Thoracic aorta (tissue), 2 donors: ENCODE results near the gene MTOR. TPM values are rescaled to one million over a fixed set of nuclear protein-coding genes. Genes with fewer than 3 reads are reported as not detected.
A peak's percentile ranks its signal among the peaks of the same experiment; 100 is the strongest.

Experiments
- ATAC-seq: fragments of 150-250 bp; one replicate; pipeline ENCODE4 v1.8.0; 2017; ENCODE audit warnings: low read depth; ENCODE audit not compliant: insufficient number of reproducible peaks, low FRiP score
- DNase-seq: peaks from one replicate; pipeline ENCODE4 v3.0.0-alpha.2; 2020; ENCODE audit warnings: low spot score
- H3K27ac ChIP-seq, 2 donors: fragments of 200-600 bp; sonication (generic); 1 replicate in 1 of 2; 2 replicates in 1 of 2; pipeline ENCODE4 v1.5.1; 2016; ENCODE audit warnings: mild to moderate bottlenecking in 2 of 2, moderate library complexity in 2 of 2
- H3K27me3 ChIP-seq: fragments of 200-600 bp; sonication (generic); replicated peaks from 2 replicates; pipeline ENCODE4 v1.6.0; 2016; ENCODE audit warnings: mild to moderate bottlenecking; ENCODE audit not compliant: insufficient read depth
- H3K36me3 ChIP-seq: fragments of 200-600 bp; sonication (generic); one replicate; pipeline ENCODE4 v1.5.1; 2016
- H3K4me1 ChIP-seq, 2 donors: fragments of 200-600 bp; sonication (generic); 1 replicate in 1 of 2; 2 replicates in 1 of 2; pipeline versions ENCODE4 v1.5.1 to v1.6.0; 2016; ENCODE audit warnings: low read depth in 2 of 2, mild to moderate bottlenecking in 1 of 2; ENCODE audit not compliant: control insufficient read depth in 1 of 2
- H3K4me3 ChIP-seq: fragments of 200-600 bp; sonication (generic); 2 replicates; pipeline ENCODE4 v1.5.1; 2016; ENCODE audit warnings: mild to moderate bottlenecking
- H3K9me3 ChIP-seq: fragments of 200-600 bp; sonication (generic); 2 replicates; pipeline ENCODE4 v1.5.1; 2016
- total RNA-seq, 2 donors: library from RNA; depleted of rRNA; stranded (reverse); fragments of >200 nt; gene quantifications; one replicate each; pipeline versions ENCODE4 v1.1.0 to v1.2.3, GENCODE V29; 2016
- TF ChIP-seq, protein P1 (sequence below): fragments of 200-600 bp; sonication (generic); IDR thresholded peaks from one replicate; pipeline ENCODE4 v1.5.1; 2019; ENCODE audit warnings: antibody characterized with exemption

The MTOR gene
- total RNA-seq, 2 donors from 2014 or later: 37.5 to 48.7 TPM

DNA sequence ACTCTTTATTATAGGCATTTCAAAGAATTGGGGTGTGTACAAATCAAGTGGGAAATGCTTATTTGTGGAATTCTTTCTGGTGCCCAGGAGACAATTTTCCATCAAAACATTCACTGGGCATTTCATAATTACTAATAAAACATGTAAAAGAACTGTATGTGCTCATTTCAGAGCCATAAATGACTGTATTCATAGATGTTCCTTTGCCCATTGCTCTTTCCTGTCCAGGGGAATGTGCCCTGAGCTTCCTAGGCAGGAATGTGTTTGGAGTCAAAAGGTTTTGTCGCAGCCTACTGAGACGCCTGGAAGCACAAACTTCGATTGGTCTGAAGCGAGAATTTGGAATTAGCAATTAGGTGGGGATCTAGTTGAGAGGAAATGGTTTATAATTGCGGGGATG lies 119.0 kb downstream of the MTOR start:
- no peak overlapping the region for H3K4me3 ChIP-seq
- DNase-seq: no peak
- peaks cover 15 to 31% of the 10 kb centered on the region in 2 donors for H3K4me1 ChIP-seq
- peaks cover 22% of the 10 kb centered on the region for H3K36me3 ChIP-seq
- peak overlapping the region; percentile 78 to 87 for H3K27ac ChIP-seq
- H3K9me3 ChIP-seq: no peaks in the 10 kb centered on the region
- no peaks in the 10 kb centered on the region for H3K27me3 ChIP-seq
- TF ChIP-seq, protein P1, sequence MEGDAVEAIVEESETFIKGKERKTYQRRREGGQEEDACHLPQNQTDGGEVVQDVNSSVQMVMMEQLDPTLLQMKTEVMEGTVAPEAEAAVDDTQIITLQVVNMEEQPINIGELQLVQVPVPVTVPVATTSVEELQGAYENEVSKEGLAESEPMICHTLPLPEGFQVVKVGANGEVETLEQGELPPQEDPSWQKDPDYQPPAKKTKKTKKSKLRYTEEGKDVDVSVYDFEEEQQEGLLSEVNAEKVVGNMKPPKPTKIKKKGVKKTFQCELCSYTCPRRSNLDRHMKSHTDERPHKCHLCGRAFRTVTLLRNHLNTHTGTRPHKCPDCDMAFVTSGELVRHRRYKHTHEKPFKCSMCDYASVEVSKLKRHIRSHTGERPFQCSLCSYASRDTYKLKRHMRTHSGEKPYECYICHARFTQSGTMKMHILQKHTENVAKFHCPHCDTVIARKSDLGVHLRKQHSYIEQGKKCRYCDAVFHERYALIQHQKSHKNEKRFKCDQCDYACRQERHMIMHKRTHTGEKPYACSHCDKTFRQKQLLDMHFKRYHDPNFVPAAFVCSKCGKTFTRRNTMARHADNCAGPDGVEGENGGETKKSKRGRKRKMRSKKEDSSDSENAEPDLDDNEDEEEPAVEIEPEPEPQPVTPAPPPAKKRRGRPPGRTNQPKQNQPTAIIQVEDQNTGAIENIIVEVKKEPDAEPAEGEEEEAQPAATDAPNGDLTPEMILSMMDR: no peak
- ATAC-seq: no peak

GRCh38 chr1:11142618-11143391 lies 119.5 kb downstream of the MTOR start:
- TF ChIP-seq, protein P1: no peak
- H3K36me3 ChIP-seq: peaks cover 28% of the 10 kb centered on the region

DNA sequence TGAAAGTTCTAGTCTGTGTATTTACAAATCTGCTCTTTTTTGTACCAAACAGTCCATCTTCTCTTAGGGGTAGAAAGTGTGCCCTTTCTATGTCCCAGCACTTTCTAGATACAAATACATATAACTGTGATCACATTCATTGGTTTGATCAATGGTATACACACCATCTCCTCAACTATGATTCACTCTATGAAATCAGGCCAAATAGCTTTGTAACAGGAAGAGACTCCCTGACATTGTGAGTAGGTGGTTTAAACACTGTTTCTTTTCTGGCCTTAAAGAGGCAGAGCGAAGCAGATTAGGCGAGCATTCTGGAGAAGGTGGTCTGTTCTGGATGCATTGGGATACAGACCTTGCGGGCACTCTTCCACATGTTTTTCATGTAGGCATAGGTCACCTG lies 123.4 kb downstream of the MTOR start:
- Histone ChIP-seq H3K36me3 (peaks cover 22% of the 10 kb centered on the region), H3K27ac (no peak overlapping the region), H3K4me3 (no peak overlapping the region), H3K27me3 (no peaks in the 10 kb centered on the region), H3K9me3 (no peaks in the 10 kb centered on the region), H3K4me1 (peaks cover 10 to 18% of the 10 kb centered on the region in 2 donors)
- TF ChIP-seq, protein P1: no peak
- DNase-seq (no peak), ATAC-seq (no peak)

More at GRCh38 chr1:11142618-11143391, 119.5 kb downstream of the MTOR start:
- Histone ChIP-seq H3K27ac (peak overlapping the region; percentile 78 to 87), H3K9me3 (no peaks in the 10 kb centered on the region), H3K4me3 (no peak overlapping the region), H3K27me3 (no peaks in the 10 kb centered on the region), H3K4me1 (peaks cover 15 to 31% of the 10 kb centered on the region in 2 donors)
- peak; percentile 61 for ATAC-seq
- no peak for DNase-seq

- Histone ChIP-seq H3K27ac (no peak overlapping the region), H3K9me3 (no peaks in the 10 kb centered on the region), H3K27me3 (no peaks in the 10 kb centered on the region), H3K4me3 (no peak overlapping the region), H3K36me3 (peaks cover 28% of the 10 kb centered on the region), H3K4me1 (peaks cover 4 to 9% of the 10 kb centered on the region in 2 donors)
- DNase-seq: no peak
- TF ChIP-seq, protein P1: no peak
- ATAC-seq: no peak
Measured at GRCh38 chr1:11138029-11138428, 124.3 kb downstream of the MTOR start.

DNA sequence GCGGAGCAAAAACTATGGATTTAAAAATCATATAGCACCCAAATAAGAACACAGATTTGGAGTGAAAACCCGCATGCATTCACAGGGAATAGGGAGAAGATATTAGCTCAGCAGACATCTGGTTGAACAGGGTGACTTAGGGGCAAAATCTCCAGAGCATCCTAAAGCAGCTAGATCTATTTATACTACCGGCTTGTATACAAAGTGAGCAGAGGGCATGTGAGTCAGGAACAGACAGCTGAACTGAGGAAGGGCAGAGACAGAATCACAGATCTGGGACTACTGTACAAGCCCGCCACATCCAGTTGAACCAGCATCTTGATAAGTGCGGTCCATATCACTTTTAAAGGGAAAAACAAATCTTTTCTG lies 127.5 kb downstream of the MTOR start:
- Histone ChIP-seq H3K9me3 (no peaks in the 10 kb centered on the region), H3K27ac (no peak overlapping the region), H3K27me3 (no peaks in the 10 kb centered on the region), H3K36me3 (peaks cover 50% of the 10 kb centered on the region), H3K4me1 (no peaks in the 10 kb centered on the region), H3K4me3 (no peak overlapping the region)
- TF ChIP-seq, protein P1: no peak
- ATAC-seq (no peak), DNase-seq (no peak)
